Lower leg skin (tissue), 4 donors: ENCODE results near the gene SPEG. TPM values are rescaled to one million over a fixed set of nuclear protein-coding genes. Genes with fewer than 3 reads are reported as not detected.

Source experiments
- DNase-seq, 2 donors: peaks; one replicate each; pipeline ENCODE4 v3.0.0-alpha.2; 2019; ENCODE audit warnings: low spot score in 2 of 2
- H3K4me3 ChIP-seq: fragments of 200-600 bp; sonication (generic); 2 replicates; pipeline ENCODE4 v1.5.1; 2017; ENCODE audit warnings: mild to moderate bottlenecking, low read depth; ENCODE audit not compliant: poor library complexity, severe bottlenecking
- POLR2A ChIP-seq, 2 donors: fragments of 450-650 bp; IDR thresholded peaks; one replicate each; pipeline ENCODE4 v1.6.1; 2016 to 2017; ENCODE audit warnings: antibody characterized with exemption in 2 of 2, mild to moderate bottlenecking in 1 of 2, moderate library complexity in 1 of 2
- WGBS, 2 donors: methylation state at CpG; one replicate each; pipeline ENCODE4 v1.1.5; 2018; 5-methylcytosine and 5-hydroxymethylcytosine counted together
- intact Hi-C: fragments of 100-400 bp; cut with DNase I; formaldehyde crosslinking; loops from one replicate; pipeline ENCODE4 v1.15.0; 2023; ENCODE audit warnings: low total_unique reads
- total RNA-seq, 4 donors: library from RNA; depleted of rRNA; stranded (reverse); fragments of >200 nt; gene quantifications; one replicate each; pipeline ENCODE4 v1.1.0, GENCODE V29; 2016
- TF ChIP-seq, protein P1 (sequence below), 3 donors: fragments of 450-650 bp; IDR thresholded peaks; one replicate each; pipeline ENCODE4 v1.5.1; 2016; ENCODE audit warnings: antibody characterized with exemption in 3 of 3, mild to moderate bottlenecking in 3 of 3, moderate library complexity in 2 of 3

SPEG gene
- total RNA-seq, 4 donors from 2014 or later, result 3.3 to 11.4 (median 5.3) TPM

DNA sequence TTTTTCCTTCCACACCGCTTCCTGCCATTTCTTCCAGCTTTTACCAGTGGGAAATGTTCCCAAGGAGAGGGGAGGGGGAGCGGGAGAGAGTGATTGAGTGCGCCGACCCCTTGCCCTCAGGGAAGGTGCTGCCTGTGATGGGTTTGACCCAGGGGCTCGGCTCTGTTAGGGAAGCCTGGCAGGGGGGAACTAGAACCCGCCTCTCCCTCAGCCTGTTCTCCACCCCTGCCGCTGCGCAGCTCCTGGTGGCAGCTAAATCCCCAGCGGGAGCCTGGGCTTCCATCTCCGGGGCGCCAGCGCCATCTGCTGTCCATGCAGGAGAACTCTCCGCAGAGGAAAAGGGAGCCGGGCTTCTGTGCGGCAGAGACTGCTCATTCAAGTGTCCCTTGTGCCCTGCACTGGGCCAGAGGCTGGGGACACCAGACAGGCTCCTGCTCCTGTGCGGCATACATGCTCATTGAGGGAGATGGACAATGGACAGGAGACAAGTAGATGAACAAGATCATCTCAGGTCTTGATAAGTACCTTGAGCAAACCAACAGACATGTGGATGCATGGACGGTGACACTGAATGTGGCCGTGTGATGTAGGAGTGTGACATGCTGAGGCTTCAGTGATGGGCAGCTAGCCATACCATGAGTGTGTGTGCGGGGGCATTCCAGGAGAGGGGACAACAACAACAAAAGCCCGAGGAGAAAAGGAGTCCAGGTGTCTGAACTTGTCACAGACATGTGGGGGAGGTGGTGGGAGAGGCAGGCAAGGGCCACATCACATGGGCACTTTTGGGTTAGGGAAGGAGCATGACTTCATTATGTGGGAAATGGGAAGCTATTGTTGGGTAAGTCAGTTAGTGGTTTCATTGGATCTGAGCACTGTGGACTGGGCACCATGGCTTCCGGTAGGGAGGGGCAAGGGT is 95.7 kb downstream of the SPEG start:
- intact Hi-C loops, result loop anchor here (5.0 kb wide), 1 partner anchor 123 kb away; no protein-coding TSS in a partner anchor
- no peak overlapping the region for H3K4me3 ChIP-seq
- 12 to 17% methylated on average over 20 to 21 of the region's 21 CpGs for WGBS, 2 donors
- DNase-seq, result peak; percentile 62 to 96
- TF ChIP-seq, protein P1, sequence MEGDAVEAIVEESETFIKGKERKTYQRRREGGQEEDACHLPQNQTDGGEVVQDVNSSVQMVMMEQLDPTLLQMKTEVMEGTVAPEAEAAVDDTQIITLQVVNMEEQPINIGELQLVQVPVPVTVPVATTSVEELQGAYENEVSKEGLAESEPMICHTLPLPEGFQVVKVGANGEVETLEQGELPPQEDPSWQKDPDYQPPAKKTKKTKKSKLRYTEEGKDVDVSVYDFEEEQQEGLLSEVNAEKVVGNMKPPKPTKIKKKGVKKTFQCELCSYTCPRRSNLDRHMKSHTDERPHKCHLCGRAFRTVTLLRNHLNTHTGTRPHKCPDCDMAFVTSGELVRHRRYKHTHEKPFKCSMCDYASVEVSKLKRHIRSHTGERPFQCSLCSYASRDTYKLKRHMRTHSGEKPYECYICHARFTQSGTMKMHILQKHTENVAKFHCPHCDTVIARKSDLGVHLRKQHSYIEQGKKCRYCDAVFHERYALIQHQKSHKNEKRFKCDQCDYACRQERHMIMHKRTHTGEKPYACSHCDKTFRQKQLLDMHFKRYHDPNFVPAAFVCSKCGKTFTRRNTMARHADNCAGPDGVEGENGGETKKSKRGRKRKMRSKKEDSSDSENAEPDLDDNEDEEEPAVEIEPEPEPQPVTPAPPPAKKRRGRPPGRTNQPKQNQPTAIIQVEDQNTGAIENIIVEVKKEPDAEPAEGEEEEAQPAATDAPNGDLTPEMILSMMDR (IDR thresholded peaks at IDR 0.05), result peak in 1 of 3 donors; percentile 89
- no peak for TF ChIP-seq POLR2A (IDR thresholded peaks at IDR 0.05)

DNA sequence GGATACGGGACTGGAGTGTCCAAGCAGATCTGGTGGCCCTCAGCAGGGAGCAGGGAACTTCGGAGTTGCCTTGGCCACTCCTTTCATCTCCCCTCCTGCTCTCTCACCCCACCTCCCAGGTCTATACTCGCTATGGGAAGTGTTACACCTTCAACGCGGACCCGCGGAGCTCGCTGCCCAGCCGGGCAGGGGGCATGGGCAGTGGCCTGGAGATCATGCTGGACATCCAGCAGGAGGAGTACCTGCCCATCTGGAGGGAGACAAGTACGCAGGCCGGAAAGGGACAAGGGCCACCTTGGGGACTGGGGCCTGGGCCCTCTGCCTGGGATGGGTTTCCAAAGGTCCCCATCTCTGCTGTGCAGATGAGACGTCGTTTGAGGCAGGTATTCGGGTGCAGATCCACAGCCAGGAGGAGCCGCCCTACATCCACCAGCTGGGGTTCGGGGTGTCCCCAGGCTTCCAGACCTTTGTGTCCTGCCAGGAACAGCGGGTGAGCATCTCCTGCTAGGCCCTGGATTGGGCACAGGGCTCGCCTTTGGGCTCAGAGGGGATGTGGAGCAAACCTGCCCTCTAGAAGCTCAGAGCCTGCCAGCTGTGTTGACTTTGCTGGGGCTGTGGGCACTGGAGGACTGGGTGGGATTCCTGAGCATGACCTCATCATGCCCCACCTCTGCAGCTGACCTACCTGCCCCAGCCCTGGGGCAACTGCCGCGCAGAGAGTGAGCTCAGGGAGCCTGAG is 97.2 kb downstream of the SPEG start:
- DNase-seq, result no peak
- intact Hi-C loops, result loop anchor here (5.0 kb wide), 1 partner anchor 125 kb away; no protein-coding TSS in a partner anchor
- WGBS, 2 donors, result 80 to 81% methylated on average over 13 of the region's 20 CpGs

DNA sequence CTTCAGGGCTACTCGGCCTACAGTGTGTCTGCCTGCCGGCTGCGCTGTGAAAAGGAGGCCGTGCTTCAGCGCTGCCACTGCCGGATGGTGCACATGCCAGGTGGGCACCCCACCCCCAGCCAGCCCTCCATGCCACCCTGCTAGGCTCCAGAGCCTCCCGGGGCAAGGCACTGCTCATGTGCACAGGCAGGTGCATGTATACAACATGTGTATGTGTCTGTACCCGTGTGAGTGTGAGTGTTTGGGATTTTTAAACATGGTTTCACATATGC is 97.7 kb downstream of the SPEG start:
- TF ChIP-seq, protein P1 (IDR thresholded peaks at IDR 0.05), result no peak
- no peak for TF ChIP-seq POLR2A (IDR thresholded peaks at IDR 0.05)

More for the DNA sequence above, 97.2 kb downstream of the SPEG start:
- TF ChIP-seq, protein P1 (IDR thresholded peaks at IDR 0.05), result no peak
- no peak for TF ChIP-seq POLR2A (IDR thresholded peaks at IDR 0.05)
- H3K4me3 ChIP-seq, result no peak overlapping the region

DNA sequence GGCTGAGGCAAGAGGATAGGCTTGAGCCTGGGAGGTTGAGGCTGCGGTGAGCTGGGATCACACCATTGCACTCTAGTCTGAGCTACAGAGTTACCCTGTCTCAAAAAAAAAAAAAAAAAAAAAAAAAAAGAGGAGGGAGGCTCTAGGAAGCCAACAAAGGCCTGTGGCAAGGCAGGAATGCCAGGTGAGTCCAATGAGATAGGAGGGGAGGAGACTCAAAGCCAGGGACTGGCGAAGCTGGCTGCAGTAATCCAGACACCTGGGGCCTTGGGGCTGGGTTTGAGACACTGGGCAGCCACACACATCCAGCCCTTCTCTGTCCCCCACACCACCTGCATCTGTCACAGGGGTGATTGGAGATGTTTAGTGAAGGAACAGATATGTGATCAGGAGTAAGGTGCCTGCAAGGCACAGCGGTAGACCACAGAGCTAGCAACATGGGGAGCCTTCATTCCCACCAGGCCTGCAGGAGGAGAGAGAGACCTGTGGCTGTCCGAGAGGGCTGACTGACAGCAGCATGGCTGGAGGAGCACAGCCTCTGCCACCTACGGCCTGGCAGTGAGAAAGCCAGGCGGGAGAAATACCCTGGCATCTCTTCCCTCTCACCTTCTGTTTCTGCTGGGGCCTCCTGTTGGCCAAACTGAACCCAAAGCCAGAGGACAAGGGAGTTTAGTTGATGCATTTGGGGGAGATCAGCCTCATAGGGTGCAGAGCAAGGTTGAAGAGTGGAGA is 99.5 kb downstream of the SPEG start:
- intact Hi-C loops, result loop anchor here (5.0 kb wide), 1 partner anchor 127 kb away; no protein-coding TSS in a partner anchor
- 81 to 90% methylated on average over 6 of the region's 6 CpGs for whole genome bisulfite sequencing, 2 donors
- no peak for DNase-seq

More for the DNA sequence above, 97.7 kb downstream of the SPEG start:
- WGBS, 2 donors, result 68 to 72% methylated on average over 4 to 8 of the region's 8 CpGs
- intact Hi-C loops, result loop anchor here (5.0 kb wide), 1 partner anchor 125 kb away; no protein-coding TSS in a partner anchor
- no peak overlapping the region for H3K4me3 ChIP-seq
- no peak for DNase-seq

DNA sequence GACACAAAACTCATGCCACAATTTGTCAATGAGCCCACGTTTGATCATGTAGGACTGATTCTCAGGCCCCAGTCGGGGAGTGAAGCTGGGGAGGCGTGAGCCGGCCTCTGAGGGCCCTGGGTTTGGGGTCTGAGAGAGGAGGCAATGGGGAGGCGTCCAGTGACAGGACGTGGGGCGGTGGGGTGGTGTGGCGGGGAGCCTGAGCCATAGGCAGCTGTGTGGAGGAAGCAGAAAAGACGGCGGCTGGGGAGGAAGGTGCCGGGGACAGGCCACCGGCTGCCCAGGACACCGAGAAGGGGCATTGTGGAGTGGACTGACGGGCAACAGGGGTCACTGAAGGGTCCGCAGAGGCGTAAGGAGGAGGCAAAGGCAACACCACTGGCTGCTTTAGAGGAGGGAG is 101.8 kb downstream of the SPEG start:
- no peak for TF ChIP-seq POLR2A (IDR thresholded peaks at IDR 0.05)
- TF ChIP-seq, protein P1 (IDR thresholded peaks at IDR 0.05), result no peak
- intact Hi-C loops, result no loop called here
- no peak for DNase-seq
- 77 to 83% methylated on average over 15 to 16 of the region's 16 CpGs for WGBS, 2 donors
- no peak overlapping the region for H3K4me3 ChIP-seq

More for the DNA sequence above, 99.5 kb downstream of the SPEG start:
- no peak overlapping the region for H3K4me3 ChIP-seq
- TF ChIP-seq POLR2A (IDR thresholded peaks at IDR 0.05), result no peak
- TF ChIP-seq, protein P1 (IDR thresholded peaks at IDR 0.05), result no peak
